ENCODE measurements around the gene TOM1L2.

DNA sequence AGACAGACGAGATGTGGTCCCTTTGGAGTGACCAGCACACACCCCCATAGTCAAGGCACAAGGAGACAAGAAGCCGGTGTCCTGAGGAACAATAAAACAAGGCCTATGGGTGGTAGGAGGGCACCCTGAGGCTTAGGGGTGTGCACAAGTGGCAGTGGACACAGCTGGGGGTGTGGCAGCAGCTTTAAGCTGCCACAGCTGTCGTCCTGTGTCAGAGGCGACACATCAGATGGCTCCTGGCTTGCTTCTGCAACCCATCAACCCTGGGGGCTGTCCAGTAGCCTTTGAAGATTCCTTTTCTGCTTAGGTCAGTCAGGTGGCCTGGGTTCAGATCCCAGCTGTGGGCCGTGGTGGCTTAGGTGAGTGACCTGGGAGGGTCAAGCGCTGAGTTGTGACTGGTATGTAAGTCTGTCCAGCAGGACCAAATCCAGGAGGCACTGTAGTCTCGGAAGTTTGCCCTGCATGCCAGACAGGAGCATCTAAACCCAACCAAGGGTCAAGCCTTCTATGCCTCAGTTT is 16.3 kb upstream of the TOM1L2 start:
- TF ChIP-seq, protein P1, sequence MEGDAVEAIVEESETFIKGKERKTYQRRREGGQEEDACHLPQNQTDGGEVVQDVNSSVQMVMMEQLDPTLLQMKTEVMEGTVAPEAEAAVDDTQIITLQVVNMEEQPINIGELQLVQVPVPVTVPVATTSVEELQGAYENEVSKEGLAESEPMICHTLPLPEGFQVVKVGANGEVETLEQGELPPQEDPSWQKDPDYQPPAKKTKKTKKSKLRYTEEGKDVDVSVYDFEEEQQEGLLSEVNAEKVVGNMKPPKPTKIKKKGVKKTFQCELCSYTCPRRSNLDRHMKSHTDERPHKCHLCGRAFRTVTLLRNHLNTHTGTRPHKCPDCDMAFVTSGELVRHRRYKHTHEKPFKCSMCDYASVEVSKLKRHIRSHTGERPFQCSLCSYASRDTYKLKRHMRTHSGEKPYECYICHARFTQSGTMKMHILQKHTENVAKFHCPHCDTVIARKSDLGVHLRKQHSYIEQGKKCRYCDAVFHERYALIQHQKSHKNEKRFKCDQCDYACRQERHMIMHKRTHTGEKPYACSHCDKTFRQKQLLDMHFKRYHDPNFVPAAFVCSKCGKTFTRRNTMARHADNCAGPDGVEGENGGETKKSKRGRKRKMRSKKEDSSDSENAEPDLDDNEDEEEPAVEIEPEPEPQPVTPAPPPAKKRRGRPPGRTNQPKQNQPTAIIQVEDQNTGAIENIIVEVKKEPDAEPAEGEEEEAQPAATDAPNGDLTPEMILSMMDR (IDR thresholded peaks at IDR 0.05), result no peak
- no peak for TF ChIP-seq EZH2 (IDR thresholded peaks at IDR 0.05)
- no peak for TF ChIP-seq EZH2phosphoT487 (IDR thresholded peaks at IDR 0.05)
